BLaER1 treated with 17β-estradiol and CSF1 and Interleukin-3, amounts not matched to agents 10 nM and 100 nM (cell line): ENCODE measurements around the gene TRIM29.
"Not testable (repeated sequence)": the region's sequence is repeated elsewhere in the genome, so short reads cannot be mapped to it uniquely, and the experiment has no call there.

ENCODE experiments used
- H3K27ac ChIP-seq, 11 experiments: shearing (Covaris generic); formaldehyde crosslinking; 2 replicates each; pipeline ENCODE4 v1.8.1; 2022
- H3K27me3 ChIP-seq, 11 experiments: shearing (Covaris generic); formaldehyde crosslinking; 2 replicates each; pipeline ENCODE4 v1.8.1; 2022
- H3K36me3 ChIP-seq, 11 experiments: shearing (Covaris generic); formaldehyde crosslinking; 2 replicates each; pipeline ENCODE4 v1.8.1; 2022
- H3K4me1 ChIP-seq, 10 experiments: shearing (Covaris generic); formaldehyde crosslinking; 2 replicates each; pipeline ENCODE4 v1.8.1; 2022
- H3K4me2 ChIP-seq, 11 experiments: shearing (Covaris generic); formaldehyde crosslinking; 2 replicates each; pipeline ENCODE4 v1.8.1; 2022
- H3K4me3 ChIP-seq, 10 experiments: shearing (Covaris generic); formaldehyde crosslinking; 2 replicates each; pipeline ENCODE4 v1.8.1; 2022
- H3K9ac ChIP-seq, 11 experiments: shearing (Covaris generic); formaldehyde crosslinking; 2 replicates each; pipeline ENCODE4 v1.8.1; 2022
- H3K9me3 ChIP-seq, 11 experiments: shearing (Covaris generic); formaldehyde crosslinking; replicated peaks in 1 of 11; 2 replicates each; pipeline ENCODE4 v1.8.1; 2022
- H4K20me1 ChIP-seq, 11 experiments: shearing (Covaris generic); formaldehyde crosslinking; 2 replicates each; pipeline ENCODE4 v1.8.1; 2022
- Cebpa-rat ChIP-seq, 11 experiments: shearing (Covaris generic); IDR thresholded peaks; 2 replicates each; pipeline ENCODE4 v1.8.1; 2022

Gene TRIM29

GRCh38 chr11:120182790-120183491 is 45.0 kb upstream of the TRIM29 start:
- Histone ChIP-seq H3K27ac (no peak overlapping the region), H3K4me2 (peak overlapping the region in 3 of 11 experiments; percentile 1 to 7 (median 5); a peak in 3 of 22 replicates), H3K36me3 (no peaks in the 10 kb centered on the region), H3K9ac (no peak overlapping the region), H3K9me3 (no peaks in the 10 kb centered on the region), H3K4me3 (no peak overlapping the region), H3K27me3 (no peaks in the 10 kb centered on the region), H3K4me1 (peaks cover 12 to 53% (median 23%) of the 10 kb centered on the region in 10 experiments), H4K20me1 (no peaks in the 10 kb centered on the region; a peak in 2 of 22 replicates)
- TF ChIP-seq Cebpa-rat (IDR thresholded peaks at IDR 0.05): no peak

GRCh38 chr11:120182372-120182771 is 44.5 kb upstream of the TRIM29 start:
- no peak for TF ChIP-seq Cebpa-rat (IDR thresholded peaks at IDR 0.05)
- Histone ChIP-seq H3K27ac (no peak overlapping the region), H3K4me2 (peak overlapping the region in 3 of 11 experiments; percentile 1 to 7 (median 5); a peak in 1 of 22 replicates), H3K4me1 (peaks cover 12 to 53% (median 23%) of the 10 kb centered on the region in 10 experiments), H4K20me1 (no peaks in the 10 kb centered on the region; a peak in 1 of 22 replicates), H3K36me3 (no peaks in the 10 kb centered on the region), H3K27me3 (no peaks in the 10 kb centered on the region), H3K4me3 (no peak overlapping the region), H3K9ac (no peak overlapping the region), H3K9me3 (no peaks in the 10 kb centered on the region)

- Histone ChIP-seq H3K9me3 (no peaks in the 10 kb centered on the region), H3K4me2 (peak overlapping the region in 5 of 11 experiments; percentile 77 to 90 (median 85); a peak in 9 of 22 replicates), H3K4me3 (no peak overlapping the region), H4K20me1 (no peaks in the 10 kb centered on the region; a peak in 1 of 22 replicates), H3K27ac (no peak overlapping the region), H3K27me3 (no peaks in the 10 kb centered on the region), H3K4me1 (peaks cover 6 to 48% (median 18%) of the 10 kb centered on the region in 10 experiments), H3K36me3 (no peaks in the 10 kb centered on the region), H3K9ac (no peak overlapping the region)
- TF ChIP-seq Cebpa-rat (IDR thresholded peaks at IDR 0.05): no peak
Measured at GRCh38 chr11:120181376-120181975, 43.6 kb upstream of the TRIM29 start.

GRCh38 chr11:120180551-120181232 is 42.8 kb upstream of the TRIM29 start:
- Histone ChIP-seq H4K20me1 (no peaks in the 10 kb centered on the region; a peak in 1 of 22 replicates), H3K9me3 (no peaks in the 10 kb centered on the region), H3K9ac (peak overlapping the region in 4 of 11 experiments; percentile 43 to 59 (median 46); a peak in 5 of 22 replicates), H3K27me3 (no peaks in the 10 kb centered on the region), H3K4me2 (peak overlapping the region in 10 of 11 experiments; percentile 7 to 90 (median 72); a peak in 18 of 22 replicates), H3K36me3 (no peaks in the 10 kb centered on the region), H3K4me1 (peaks cover 0 to 43% (median 13%) of the 10 kb centered on the region in 10 experiments; a peak in 18 of 20 replicates), H3K4me3 (no peak overlapping the region), H3K27ac (peak overlapping the region in 5 of 11 experiments; percentile 10 to 57 (median 54); a peak in 8 of 22 replicates)
- TF ChIP-seq Cebpa-rat (IDR thresholded peaks at IDR 0.05): no peak

GRCh38 chr11:120180063-120180462 is 42.1 kb upstream of the TRIM29 start:
- Histone ChIP-seq H3K27ac (peak overlapping the region in 3 of 11 experiments; percentile 10 to 56 (median 17); a peak in 1 of 22 replicates), H3K4me1 (peaks cover 0 to 45% (median 13%) of the 10 kb centered on the region in 10 experiments; a peak in 18 of 20 replicates), H3K9ac (peak overlapping the region in 3 of 11 experiments; percentile 43 to 59 (median 45); a peak in 3 of 22 replicates), H3K4me2 (peak overlapping the region in 10 of 11 experiments; percentile 7 to 90 (median 72); a peak in 17 of 22 replicates)
- H3K4me3 ChIP-seq, H3K9me3 ChIP-seq, H3K36me3 ChIP-seq, H4K20me1 ChIP-seq, H3K27me3 ChIP-seq: not testable (repeated sequence)

GRCh38 chr11:120179057-120179672 is 41.3 kb upstream of the TRIM29 start:
- peak overlapping the region in 4 of 11 experiments; percentile 36 to 86 (median 84); a peak in 7 of 22 replicates for H3K4me2 ChIP-seq
- H3K27me3 ChIP-seq: no peaks in the 10 kb centered on the region
- H4K20me1 ChIP-seq: no peaks in the 10 kb centered on the region; a peak in 1 of 22 replicates
- H3K36me3 ChIP-seq: no peaks in the 10 kb centered on the region
- no peak overlapping the region for H3K4me3 ChIP-seq
- no peak overlapping the region for H3K9ac ChIP-seq
- H3K27ac ChIP-seq: no peak overlapping the region
- no peaks in the 10 kb centered on the region for H3K9me3 ChIP-seq
- H3K4me1 ChIP-seq: peaks cover 0 to 48% (median 13%) of the 10 kb centered on the region in 10 experiments; a peak in 18 of 20 replicates
- no peak for TF ChIP-seq Cebpa-rat (IDR thresholded peaks at IDR 0.05)

GRCh38 chr11:120178561-120179056 is 40.7 kb upstream of the TRIM29 start:
- Histone ChIP-seq H3K9me3 (no peaks in the 10 kb centered on the region), H3K4me3 (no peak overlapping the region), H3K36me3 (no peaks in the 10 kb centered on the region), H3K9ac (no peak overlapping the region), H3K4me2 (no peak overlapping the region; a peak in 1 of 22 replicates), H3K4me1 (peaks cover 0 to 48% (median 13%) of the 10 kb centered on the region in 10 experiments; a peak in 18 of 20 replicates), H4K20me1 (no peaks in the 10 kb centered on the region; a peak in 1 of 22 replicates), H3K27ac (no peak overlapping the region), H3K27me3 (no peaks in the 10 kb centered on the region)
- no peak for TF ChIP-seq Cebpa-rat (IDR thresholded peaks at IDR 0.05)

- H3K9ac ChIP-seq: no peak overlapping the region
- H3K27me3 ChIP-seq: peaks cover 0 to 14% (median 9%) of the 10 kb centered on the region in 11 experiments; a peak in 17 of 22 replicates
- H3K4me3 ChIP-seq: no peak overlapping the region
- no peak for TF ChIP-seq Cebpa-rat (IDR thresholded peaks at IDR 0.05)
- H3K9me3 ChIP-seq: no peaks in the 10 kb centered on the region
- H3K4me2 ChIP-seq: peak overlapping the region in 2 of 11 experiments; percentile 21 to 40; a peak in 4 of 22 replicates
- H3K36me3 ChIP-seq: no peaks in the 10 kb centered on the region
- H3K4me1 ChIP-seq: peaks cover 0 to 23% (median 7%) of the 10 kb centered on the region in 10 experiments; a peak in 17 of 20 replicates
- H4K20me1 ChIP-seq: peaks cover 0 to 16% (median 0%) of the 10 kb centered on the region in 11 experiments; a peak in 2 of 22 replicates
- no peak overlapping the region for H3K27ac ChIP-seq
Measured at GRCh38 chr11:120174866-120175265, 37.0 kb upstream of the TRIM29 start.
